22Rv1 (cell line): ENCODE results near the gene ZNF282.

Source experiments
- H3K27ac ChIP-seq: fragments of 450-650 bp; 2 replicates; pipeline ENCODE4 v1.5.1; 2017
- CTCF ChIP-seq: fragments of 450-650 bp; IDR thresholded peaks from 2 replicates; pipeline ENCODE4 v1.5.1; 2017; ENCODE audit warnings: mild to moderate bottlenecking
- ZFX ChIP-seq: fragments of 450-650 bp; IDR thresholded peaks from 2 replicates; pipeline ENCODE4 v1.6.1; 2017; ENCODE audit warnings: antibody characterized with exemption, borderline replicate concordance

Gene ZNF282

GRCh38 chr7:149217570-149217969 lies 22.2 kb downstream of the ZNF282 start:
- no peak overlapping the region for H3K27ac ChIP-seq
- TF ChIP-seq CTCF: no peak
- no peak for TF ChIP-seq ZFX

DNA sequence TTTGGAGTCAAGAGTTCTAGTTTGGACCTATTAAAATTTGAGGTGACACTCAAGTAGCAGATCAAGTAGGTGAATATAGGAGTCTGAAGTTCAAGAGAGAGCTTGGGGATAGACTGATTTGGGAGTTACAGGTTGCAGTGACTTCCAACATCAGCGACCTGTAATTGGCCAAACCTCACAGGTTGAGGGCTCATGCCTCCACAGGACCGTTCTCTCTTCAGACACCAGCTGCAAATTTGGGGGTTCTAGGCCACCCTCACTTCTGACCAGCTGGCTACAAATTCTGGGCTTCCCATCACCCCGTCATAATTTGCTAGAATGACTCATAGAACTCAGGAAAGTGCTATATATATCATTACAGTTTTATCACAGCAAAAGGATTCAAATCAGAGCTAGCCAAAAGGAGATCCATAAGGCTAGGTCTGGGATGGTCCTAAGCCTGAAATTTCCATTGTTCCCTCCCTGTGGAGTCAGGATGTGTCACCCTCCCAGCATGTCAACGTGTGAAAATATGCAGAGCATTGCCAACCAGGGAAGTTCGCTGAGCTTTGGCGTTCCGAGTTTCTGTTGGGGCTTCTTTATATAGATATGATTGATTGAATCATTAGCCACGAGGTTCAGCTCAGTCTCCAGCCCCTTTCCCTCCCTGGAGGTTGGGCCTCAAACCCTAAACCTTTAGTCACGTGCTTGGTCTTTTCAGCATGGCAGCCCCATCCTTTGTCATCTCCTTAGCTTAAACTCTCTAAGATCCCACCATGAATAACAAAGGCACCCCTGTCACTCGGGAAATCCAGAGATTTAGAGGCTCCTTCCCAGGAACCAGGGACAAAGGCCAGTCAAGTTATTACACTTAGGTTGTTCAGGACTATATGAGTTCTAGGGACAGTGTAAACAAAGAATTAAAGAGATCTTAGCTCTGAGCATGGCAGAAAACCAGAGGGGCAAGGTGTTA lies 23.4 kb downstream of the ZNF282 start:
- TF ChIP-seq CTCF: no peak
- no peak overlapping the region for H3K27ac ChIP-seq

DNA sequence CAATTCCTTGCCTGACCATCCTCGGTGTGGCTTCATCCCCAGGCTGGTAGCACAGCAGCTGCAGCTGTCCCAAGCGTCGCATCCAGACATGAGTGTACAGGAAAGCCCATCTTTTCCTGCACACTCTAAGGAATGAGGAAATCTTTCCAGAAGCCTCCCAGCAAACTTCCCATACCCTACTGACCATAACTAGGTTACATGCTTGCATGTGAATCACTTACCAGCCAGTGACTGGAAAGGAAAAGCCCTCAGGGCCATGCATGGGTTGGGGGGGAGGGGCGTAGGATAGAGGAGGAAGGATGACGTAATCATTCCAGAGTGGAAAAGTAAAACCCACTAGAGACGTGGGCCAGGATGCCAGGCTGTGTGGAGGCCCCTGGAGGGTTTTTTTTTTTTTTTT lies 25.2 kb downstream of the ZNF282 start:
- TF ChIP-seq CTCF (no peak), ZFX (no peak)
- no peak overlapping the region for H3K27ac ChIP-seq

DNA sequence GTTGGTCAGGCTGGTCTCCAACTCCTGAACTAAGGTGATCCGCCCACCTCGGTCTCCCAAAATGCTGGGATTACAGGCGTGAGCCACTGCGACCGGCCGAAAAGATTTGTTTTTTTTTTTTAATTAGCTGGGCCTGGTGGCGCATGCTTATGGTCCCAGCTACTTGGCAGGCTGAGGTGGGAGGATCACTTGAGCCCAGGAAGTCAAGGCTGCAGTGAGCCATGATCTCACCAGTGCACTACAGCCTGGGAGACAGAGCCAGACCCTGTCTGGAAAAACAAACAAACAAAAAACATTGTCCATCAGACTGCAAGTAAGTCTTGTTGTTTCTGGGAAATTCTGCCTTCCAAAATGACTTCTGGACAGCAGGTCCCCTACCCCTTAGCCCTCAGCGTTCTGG lies 27.8 kb downstream of the ZNF282 start:
- TF ChIP-seq ZFX (no peak), CTCF (no peak)
- H3K27ac ChIP-seq: no peak overlapping the region

DNA sequence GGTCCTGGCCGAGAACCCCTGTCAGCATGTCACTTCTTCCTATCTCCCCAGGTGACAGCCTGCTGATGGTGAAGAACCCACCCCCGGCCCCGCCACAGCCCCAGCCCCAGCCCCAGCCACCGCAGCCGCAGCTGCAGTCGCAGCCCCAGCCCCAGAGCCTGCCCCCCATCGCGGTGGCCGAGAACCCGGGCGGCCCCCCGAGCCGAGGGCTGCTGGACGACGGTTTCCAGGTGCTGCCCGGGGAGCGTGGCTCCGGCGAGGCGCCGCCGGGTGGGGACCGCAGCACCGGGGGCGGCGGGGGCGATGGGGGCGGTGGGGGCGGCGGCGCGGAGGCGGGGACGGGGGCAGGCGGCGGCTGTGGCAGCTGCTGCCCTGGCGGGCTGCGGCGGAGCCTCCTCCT lies 28.4 kb downstream of the ZNF282 start:
- H3K27ac ChIP-seq: no peak overlapping the region
- no peak for TF ChIP-seq ZFX
- no peak for TF ChIP-seq CTCF

- H3K27ac ChIP-seq: no peak overlapping the region
- TF ChIP-seq ZFX (no peak), CTCF (no peak)
These were observed 29.0 kb downstream of the ZNF282 start for GRCh38 chr7:149224352-149224751.

DNA sequence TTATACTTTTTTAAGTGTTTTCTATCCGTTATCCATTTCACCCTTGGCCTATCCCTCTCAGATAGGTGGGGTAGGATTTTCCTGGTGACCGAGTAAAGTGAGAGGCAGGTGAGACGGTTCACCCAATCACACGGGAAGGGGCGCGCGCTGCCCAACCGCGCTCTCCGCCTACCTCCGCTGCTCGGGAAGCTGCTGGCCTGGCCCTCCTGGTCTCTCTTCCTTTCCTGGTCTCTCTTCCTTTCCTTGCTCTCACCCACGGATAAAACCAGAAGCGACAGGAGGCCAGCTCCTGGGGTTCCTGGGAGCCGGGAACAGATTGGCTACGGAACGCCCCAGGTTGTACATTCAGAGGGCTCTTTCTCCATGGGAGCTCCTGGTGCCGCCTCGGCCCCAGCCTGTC lies 29.8 kb downstream of the ZNF282 start:
- TF ChIP-seq CTCF: no peak
- no peak for TF ChIP-seq ZFX
- H3K27ac ChIP-seq: no peak overlapping the region
